ENCODE measurements around the gene EXOSC9.

The EXOSC9 gene

GRCh38 chr4:121824950-121825349, 23.8 kb downstream of the EXOSC9 start:
- H4K20me1 ChIP-seq: peaks cover 0 to 23% (median 6%) of the 10 kb centered on the region in 11 experiments; a peak in 9 of 22 replicates
- H3K4me3 ChIP-seq: no peak overlapping the region
- H3K4me1 ChIP-seq: peaks cover 13 to 27% (median 20%) of the 10 kb centered on the region in 10 experiments
- no peaks in the 10 kb centered on the region for H3K27me3 ChIP-seq
- no peaks in the 10 kb centered on the region for H3K9me3 ChIP-seq (replicated peaks in 1 of 11)
- peaks cover 14 to 48% (median 32%) of the 10 kb centered on the region in 11 experiments for H3K36me3 ChIP-seq
- no peak for TF ChIP-seq Cebpa-rat (IDR thresholded peaks at IDR 0.05)
- H3K27ac ChIP-seq: no peak overlapping the region
- no peak overlapping the region for H3K9ac ChIP-seq
- no peak overlapping the region for H3K4me2 ChIP-seq

DNA sequence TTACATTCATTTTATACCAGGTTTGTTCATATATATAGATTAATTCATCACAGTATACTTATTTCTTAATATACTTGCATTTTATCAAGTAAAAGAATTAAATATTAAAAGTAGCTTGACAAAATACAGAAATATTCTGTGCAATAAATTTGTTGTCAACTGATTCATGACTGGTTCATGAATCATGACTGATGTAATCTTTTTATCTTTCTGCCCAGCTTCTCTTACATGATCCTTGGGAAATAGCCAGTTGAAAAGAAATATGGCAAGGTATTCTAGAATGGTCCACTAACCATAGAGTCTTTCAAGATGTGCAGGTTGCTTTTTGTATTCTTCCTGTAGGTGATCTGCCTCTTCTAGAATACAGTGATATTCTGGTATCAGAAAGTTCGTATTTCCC, 26.7 kb downstream of the EXOSC9 start:
- no peak for TF ChIP-seq Cebpa-rat (IDR thresholded peaks at IDR 0.05)
- Histone ChIP-seq H3K4me3 (no peak overlapping the region), H3K4me1 (peaks cover 0 to 6% (median 0%) of the 10 kb centered on the region in 10 experiments; a peak in 4 of 20 replicates), H3K9me3 (replicated peaks in 1 of 11) (no peaks in the 10 kb centered on the region), H3K9ac (no peak overlapping the region), H3K27me3 (no peaks in the 10 kb centered on the region), H4K20me1 (no peaks in the 10 kb centered on the region), H3K36me3 (peaks cover 10 to 60% (median 33%) of the 10 kb centered on the region in 11 experiments; a peak in 18 of 22 replicates), H3K4me2 (no peak overlapping the region), H3K27ac (no peak overlapping the region)

GRCh38 chr4:121829511-121829910, 28.4 kb downstream of the EXOSC9 start:
- H3K9me3 ChIP-seq (replicated peaks in 1 of 11): no peaks in the 10 kb centered on the region
- H3K4me2 ChIP-seq: no peak overlapping the region
- no peaks in the 10 kb centered on the region for H3K27me3 ChIP-seq
- H4K20me1 ChIP-seq: no peaks in the 10 kb centered on the region
- no peak overlapping the region for H3K27ac ChIP-seq
- no peak overlapping the region for H3K9ac ChIP-seq
- no peak for TF ChIP-seq Cebpa-rat (IDR thresholded peaks at IDR 0.05)
- H3K4me1 ChIP-seq: peaks cover 0 to 1% (median 0%) of the 10 kb centered on the region in 10 experiments; a peak in 2 of 20 replicates
- no peak overlapping the region for H3K4me3 ChIP-seq
- H3K36me3 ChIP-seq: peaks cover 17 to 74% (median 41%) of the 10 kb centered on the region in 11 experiments; a peak in 19 of 22 replicates

DNA sequence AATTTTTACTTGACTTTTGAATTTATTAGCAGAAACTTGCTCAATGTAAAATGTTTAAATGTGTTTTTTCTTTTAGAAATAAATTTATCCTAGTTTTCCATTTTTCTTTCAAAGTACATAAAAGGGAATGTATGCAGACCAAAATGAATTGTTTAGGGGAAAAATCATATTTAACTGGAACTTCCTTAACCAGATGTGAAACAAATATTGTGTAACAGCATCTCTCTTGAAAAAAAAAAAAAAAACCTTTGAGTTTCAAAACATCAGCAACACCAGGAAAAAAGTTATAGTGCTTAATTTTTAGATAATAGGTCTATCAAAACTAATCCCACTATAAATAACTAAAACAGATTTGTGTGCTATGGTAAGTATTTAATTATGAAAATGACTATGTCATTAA, 37.0 kb downstream of the EXOSC9 start:
- H3K36me3 ChIP-seq: peaks cover 13 to 83% (median 49%) of the 10 kb centered on the region in 11 experiments; a peak in 21 of 22 replicates

DNA sequence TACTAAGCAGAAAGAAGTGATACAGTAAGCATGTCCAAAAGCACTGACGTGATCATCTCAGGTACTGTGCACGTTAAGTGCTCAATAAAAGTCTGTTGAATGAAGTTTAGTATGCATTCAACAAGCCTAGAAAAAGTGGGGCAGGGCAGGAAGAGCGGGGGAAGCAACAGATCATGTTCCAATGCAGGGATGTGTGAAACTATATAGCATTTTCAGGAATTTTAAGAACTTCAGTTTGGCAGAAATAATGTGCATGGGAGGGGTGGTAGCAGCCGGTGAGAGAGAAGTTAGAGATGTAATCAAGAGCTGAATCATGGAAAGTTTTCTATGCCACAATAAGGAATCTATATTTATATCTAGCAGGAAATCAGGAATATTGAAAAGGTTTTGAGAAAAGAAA, 41.7 kb downstream of the EXOSC9 start:
- Histone ChIP-seq H3K27me3 (no peaks in the 10 kb centered on the region), H3K9ac (no peak overlapping the region), H3K27ac (no peak overlapping the region), H4K20me1 (no peaks in the 10 kb centered on the region), H3K9me3 (replicated peaks in 1 of 11) (no peaks in the 10 kb centered on the region), H3K36me3 (peaks cover 24 to 88% (median 53%) of the 10 kb centered on the region in 11 experiments), H3K4me2 (no peak overlapping the region), H3K4me3 (no peak overlapping the region), H3K4me1 (no peaks in the 10 kb centered on the region)
- no peak for TF ChIP-seq Cebpa-rat (IDR thresholded peaks at IDR 0.05)

More for the DNA sequence above, 37.0 kb downstream of the EXOSC9 start:
- no peaks in the 10 kb centered on the region for H3K4me1 ChIP-seq
- TF ChIP-seq Cebpa-rat (IDR thresholded peaks at IDR 0.05): no peak
- no peaks in the 10 kb centered on the region for H4K20me1 ChIP-seq
- no peak overlapping the region for H3K27ac ChIP-seq
- H3K27me3 ChIP-seq: no peaks in the 10 kb centered on the region
- no peak overlapping the region for H3K4me3 ChIP-seq
- no peaks in the 10 kb centered on the region for H3K9me3 ChIP-seq (replicated peaks in 1 of 11)
- no peak overlapping the region for H3K9ac ChIP-seq
- H3K4me2 ChIP-seq: no peak overlapping the region

GRCh38 chr4:121846662-121847061, 45.5 kb downstream of the EXOSC9 start:
- Histone ChIP-seq H3K4me1 (no peaks in the 10 kb centered on the region), H4K20me1 (no peaks in the 10 kb centered on the region), H3K27ac (no peak overlapping the region), H3K9me3 (replicated peaks in 1 of 11) (no peaks in the 10 kb centered on the region), H3K4me3 (no peak overlapping the region), H3K4me2 (no peak overlapping the region), H3K27me3 (no peaks in the 10 kb centered on the region), H3K9ac (no peak overlapping the region), H3K36me3 (peaks cover 25 to 77% (median 51%) of the 10 kb centered on the region in 11 experiments)
- TF ChIP-seq Cebpa-rat (IDR thresholded peaks at IDR 0.05): no peak

DNA sequence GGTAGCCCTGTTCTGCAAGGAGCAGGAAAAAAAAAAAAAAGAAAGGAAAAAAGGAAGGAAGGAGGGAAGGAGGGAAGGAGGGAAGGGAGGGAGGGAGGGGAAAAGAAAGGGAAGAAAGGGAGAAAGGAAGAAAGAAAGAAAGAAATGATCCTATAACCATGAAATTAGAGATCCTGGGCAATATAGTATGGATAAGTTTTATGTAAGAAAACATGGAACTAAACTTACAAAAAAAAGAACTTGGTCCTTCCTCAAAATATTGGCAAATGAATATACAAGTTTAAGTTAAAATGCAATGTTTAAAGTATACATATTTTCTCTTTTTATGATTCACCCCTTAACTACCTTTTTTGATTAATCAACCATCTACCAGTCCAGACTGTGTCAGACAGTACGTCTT, 50.2 kb downstream of the EXOSC9 start:
- no peak overlapping the region for H3K4me2 ChIP-seq
- peaks cover 11 to 60% (median 25%) of the 10 kb centered on the region in 11 experiments; a peak in 21 of 22 replicates for H3K36me3 ChIP-seq
- no peak overlapping the region for H3K4me3 ChIP-seq
- no peak overlapping the region for H3K9ac ChIP-seq
- no peaks in the 10 kb centered on the region for H3K9me3 ChIP-seq (replicated peaks in 1 of 11)
- H4K20me1 ChIP-seq: no peaks in the 10 kb centered on the region
- no peak overlapping the region for H3K27ac ChIP-seq
- no peak for TF ChIP-seq Cebpa-rat (IDR thresholded peaks at IDR 0.05)
- H3K4me1 ChIP-seq: no peaks in the 10 kb centered on the region
- H3K27me3 ChIP-seq: no peaks in the 10 kb centered on the region

- Histone ChIP-seq H3K9me3 (replicated peaks in 1 of 11) (no peaks in the 10 kb centered on the region), H3K36me3 (peaks cover 11 to 64% (median 36%) of the 10 kb centered on the region in 11 experiments; a peak in 20 of 22 replicates)
Measured at GRCh38 chr4:121860121-121860520, 59.0 kb downstream of the EXOSC9 start.

DNA sequence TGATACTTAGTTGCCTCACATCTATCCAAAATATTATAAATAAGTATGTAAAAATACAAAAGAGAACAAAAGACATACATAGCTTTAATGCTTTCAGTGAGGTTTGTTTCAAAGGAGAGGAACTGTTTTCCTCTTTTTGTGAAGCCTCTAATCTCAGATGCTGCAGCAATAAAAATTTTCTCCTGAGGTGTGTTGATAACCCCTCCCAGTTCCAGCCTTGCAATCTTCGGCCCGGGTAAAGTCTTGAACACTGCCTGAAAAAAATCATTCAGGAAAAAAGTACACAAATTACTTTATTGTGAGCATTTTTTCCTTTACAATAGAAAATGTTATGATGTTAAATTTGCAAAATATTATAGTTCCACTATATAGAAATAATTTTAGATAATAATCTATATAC, 60.3 kb downstream of the EXOSC9 start:
- Histone ChIP-seq H3K9me3 (replicated peaks in 1 of 11) (peaks cover 0 to 2% (median 0%) of the 10 kb centered on the region in 11 experiments; a peak in 1 of 22 replicates), H3K4me3 (no peak overlapping the region), H3K9ac (no peak overlapping the region), H3K27ac (no peak overlapping the region), H3K27me3 (no peaks in the 10 kb centered on the region), H3K4me1 (no peaks in the 10 kb centered on the region), H3K4me2 (no peak overlapping the region), H3K36me3 (peaks cover 23 to 75% (median 37%) of the 10 kb centered on the region in 11 experiments), H4K20me1 (no peaks in the 10 kb centered on the region)
- TF ChIP-seq Cebpa-rat (IDR thresholded peaks at IDR 0.05): no peak

More at GRCh38 chr4:121860121-121860520, 59.0 kb downstream of the EXOSC9 start:
- Histone ChIP-seq H3K27me3 (no peaks in the 10 kb centered on the region), H3K27ac (no peak overlapping the region), H3K4me2 (no peak overlapping the region), H3K4me3 (no peak overlapping the region), H3K4me1 (no peaks in the 10 kb centered on the region), H3K9ac (no peak overlapping the region), H4K20me1 (no peaks in the 10 kb centered on the region)
- TF ChIP-seq Cebpa-rat (IDR thresholded peaks at IDR 0.05): no peak

DNA sequence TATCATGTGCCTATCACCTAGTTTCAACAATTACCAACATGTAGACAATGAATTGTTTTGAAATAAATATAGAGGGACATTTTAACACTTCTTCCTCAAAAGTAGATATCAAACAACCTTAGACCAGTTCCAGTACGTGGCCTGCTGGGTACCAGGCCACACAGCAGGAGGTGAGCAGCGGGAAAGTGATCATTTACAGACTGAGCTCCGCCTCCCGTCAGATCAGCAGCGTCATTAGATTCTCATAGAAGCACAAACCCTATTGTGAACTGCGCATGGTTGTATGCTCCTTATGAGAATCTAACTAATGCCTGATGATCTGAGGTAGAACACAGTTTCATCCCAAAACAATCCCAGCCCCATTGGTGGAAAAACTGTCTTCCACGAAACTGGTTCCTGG, 62.7 kb downstream of the EXOSC9 start:
- peaks cover 27 to 70% (median 45%) of the 10 kb centered on the region in 11 experiments; a peak in 21 of 22 replicates for H3K36me3 ChIP-seq
- H3K27me3 ChIP-seq: no peaks in the 10 kb centered on the region
- no peak overlapping the region for H3K9ac ChIP-seq
- no peak for TF ChIP-seq Cebpa-rat (IDR thresholded peaks at IDR 0.05)
- no peaks in the 10 kb centered on the region for H4K20me1 ChIP-seq
- H3K4me3 ChIP-seq: no peak overlapping the region
- H3K27ac ChIP-seq: no peak overlapping the region
- peaks cover 0 to 5% (median under 1%) of the 10 kb centered on the region in 10 experiments; a peak in 10 of 20 replicates for H3K4me1 ChIP-seq
- H3K9me3 ChIP-seq (replicated peaks in 1 of 11): peaks cover 0 to 5% (median 0%) of the 10 kb centered on the region in 11 experiments; a peak in 1 of 22 replicates
- no peak overlapping the region for H3K4me2 ChIP-seq

All from BLaER1 treated with 17β-estradiol and CSF1 and Interleukin-3, amounts not matched to agents 10 nM and 100 nM (cell line).